Measurements from ENCODE around the gene HOXD10. TPM values are rescaled to one million over a fixed set of nuclear protein-coding genes. Genes with fewer than 3 reads are reported as not detected.
A peak's percentile ranks its signal among the peaks of the same experiment; 100 is the strongest.

The HOXD10 gene
- total and polyA plus RNA-seq, 12 donors: not detected

DNA sequence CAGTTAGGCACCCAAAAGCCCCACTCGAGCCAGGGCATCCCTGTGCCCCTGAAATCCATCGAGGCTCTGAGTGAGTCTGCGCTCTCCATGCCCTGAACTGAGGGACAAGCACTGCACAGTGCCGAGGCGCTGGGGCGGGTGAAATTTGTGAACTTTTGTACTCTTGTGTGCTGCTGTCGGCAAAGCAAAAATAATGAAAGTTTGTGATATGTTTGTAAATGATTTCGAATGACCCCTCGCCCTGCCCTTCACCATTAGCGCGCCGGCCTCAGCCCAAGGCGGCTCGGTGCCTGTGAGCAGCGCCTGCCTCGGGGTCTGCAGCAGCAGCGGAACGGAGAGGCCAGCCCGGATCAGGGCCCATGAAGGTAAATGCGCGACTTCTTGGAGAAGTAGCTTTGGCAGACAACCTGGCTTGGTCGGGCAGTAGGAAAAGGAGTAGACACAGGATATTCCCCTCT lies 32.9 kb downstream of the HOXD10 start:
- DNase-seq: no peak
- Histone ChIP-seq H3K27me3 (peaks cover 51 to 100% (median 100%) of the 10 kb centered on the region in 7 donors), H3K4me1 (peaks cover 0 to 12% (median 0%) of the 10 kb centered on the region in 9 donors), H3K9me3 (no peaks in the 10 kb centered on the region), H3K27ac (no peak overlapping the region), H3K36me3 (no peaks in the 10 kb centered on the region), H3K4me3 (no peak overlapping the region)
- intact Hi-C loops (cut with DNase I): no loop called here
- TF ChIP-seq, protein P1, sequence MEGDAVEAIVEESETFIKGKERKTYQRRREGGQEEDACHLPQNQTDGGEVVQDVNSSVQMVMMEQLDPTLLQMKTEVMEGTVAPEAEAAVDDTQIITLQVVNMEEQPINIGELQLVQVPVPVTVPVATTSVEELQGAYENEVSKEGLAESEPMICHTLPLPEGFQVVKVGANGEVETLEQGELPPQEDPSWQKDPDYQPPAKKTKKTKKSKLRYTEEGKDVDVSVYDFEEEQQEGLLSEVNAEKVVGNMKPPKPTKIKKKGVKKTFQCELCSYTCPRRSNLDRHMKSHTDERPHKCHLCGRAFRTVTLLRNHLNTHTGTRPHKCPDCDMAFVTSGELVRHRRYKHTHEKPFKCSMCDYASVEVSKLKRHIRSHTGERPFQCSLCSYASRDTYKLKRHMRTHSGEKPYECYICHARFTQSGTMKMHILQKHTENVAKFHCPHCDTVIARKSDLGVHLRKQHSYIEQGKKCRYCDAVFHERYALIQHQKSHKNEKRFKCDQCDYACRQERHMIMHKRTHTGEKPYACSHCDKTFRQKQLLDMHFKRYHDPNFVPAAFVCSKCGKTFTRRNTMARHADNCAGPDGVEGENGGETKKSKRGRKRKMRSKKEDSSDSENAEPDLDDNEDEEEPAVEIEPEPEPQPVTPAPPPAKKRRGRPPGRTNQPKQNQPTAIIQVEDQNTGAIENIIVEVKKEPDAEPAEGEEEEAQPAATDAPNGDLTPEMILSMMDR (IDR thresholded peaks at IDR 0.05): no peak
- WGBS, 2 donors: 17 to 23% methylated on average over 22 of the region's 22 CpGs
- no peak for ATAC-seq

GRCh38 chr2:176149939-176150583 lies 33.5 kb downstream of the HOXD10 start:
- ATAC-seq: no peak
- no peak overlapping the region for H3K4me3 ChIP-seq
- 14 to 27% methylated on average over 24 of the region's 24 CpGs for WGBS, 2 donors
- no peaks in the 10 kb centered on the region for H3K36me3 ChIP-seq
- no peak for DNase-seq
- no peak overlapping the region for H3K27ac ChIP-seq
- no peaks in the 10 kb centered on the region for H3K9me3 ChIP-seq
- H3K4me1 ChIP-seq: peaks cover 0 to 12% (median 0%) of the 10 kb centered on the region in 9 donors
- TF ChIP-seq, protein P1 (IDR thresholded peaks at IDR 0.05): no peak
- H3K27me3 ChIP-seq: peaks cover 51 to 100% (median 100%) of the 10 kb centered on the region in 7 donors
- intact Hi-C loops (cut with DNase I): no loop called here

GRCh38 chr2:176150584-176151441 lies 34.2 kb downstream of the HOXD10 start:
- TF ChIP-seq, protein P1 (IDR thresholded peaks at IDR 0.05): no peak
- peaks cover 0 to 12% (median 0%) of the 10 kb centered on the region in 9 donors for H3K4me1 ChIP-seq
- ATAC-seq (no peak), DNase-seq (no peak)
- H3K9me3 ChIP-seq: no peaks in the 10 kb centered on the region
- intact Hi-C loops (cut with DNase I): no loop called here
- H3K27ac ChIP-seq: no peak overlapping the region
- no peaks in the 10 kb centered on the region for H3K36me3 ChIP-seq
- WGBS, 2 donors: 17 to 33% methylated on average over 14 of the region's 14 CpGs
- H3K27me3 ChIP-seq: peaks cover 51 to 100% (median 100%) of the 10 kb centered on the region in 7 donors
- no peak overlapping the region for H3K4me3 ChIP-seq

DNA sequence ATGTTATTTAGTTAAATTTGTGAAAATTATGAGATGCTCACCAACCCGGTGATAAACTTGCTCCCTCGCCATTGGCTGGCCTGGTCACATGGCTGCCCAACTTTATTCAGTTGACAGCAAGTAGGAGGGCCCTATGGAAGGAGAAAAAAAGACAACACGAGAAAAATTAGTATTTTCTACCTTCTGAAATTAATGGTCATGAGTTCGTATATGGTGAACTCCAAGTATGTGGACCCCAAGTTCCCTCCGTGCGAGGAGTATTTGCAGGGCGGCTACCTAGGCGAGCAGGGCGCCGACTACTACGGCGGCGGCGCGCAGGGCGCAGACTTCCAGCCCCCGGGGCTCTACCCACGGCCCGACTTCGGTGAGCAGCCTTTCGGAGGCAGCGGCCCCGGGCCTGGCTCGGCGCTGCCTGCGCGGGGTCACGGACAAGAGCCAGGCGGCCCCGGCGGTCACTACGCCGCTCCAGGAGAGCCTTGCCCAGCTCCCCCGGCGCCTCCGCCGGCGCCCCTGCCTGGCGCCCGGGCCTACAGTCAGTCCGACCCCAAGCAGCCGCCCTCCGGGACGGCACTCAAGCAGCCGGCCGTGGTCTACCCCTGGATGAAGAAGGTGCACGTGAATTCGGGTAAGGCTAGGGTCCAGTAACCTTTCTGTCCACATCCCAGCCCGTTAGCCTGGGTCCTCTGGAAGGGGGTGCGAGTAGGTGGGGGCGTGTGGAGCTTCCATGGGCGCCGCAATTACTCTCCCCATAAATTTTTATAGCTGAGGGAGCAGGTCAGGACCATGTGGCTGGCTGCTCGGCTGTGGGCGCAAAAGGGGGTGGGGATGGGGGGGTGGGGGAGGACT lies 35.1 kb downstream of the HOXD10 start, which contains the start of gene HOXD4:
Gene HOXD4 (plus strand): TSS at position 109 of the 846 bp plus-strand sequence. CDS start 84 bp downstream, at position 193.
- Histone ChIP-seq H3K27ac (no peak within 1 kb of the TSS), H3K9me3 (no peaks in the 10 kb centered on the region), H3K4me1 (peaks cover 0 to 12% (median under 1%) of the 10 kb centered on the region in 9 donors), H3K27me3 (peaks cover 53 to 100% (median 100%) of the 10 kb centered on the region in 7 donors), H3K36me3 (no peaks in the 10 kb centered on the region), H3K4me3 (peak within 1 kb of the TSS in 5 of 10 donors; percentile 15 to 36 (median 28))
- TF ChIP-seq, protein P1 (IDR thresholded peaks at IDR 0.05): no peak
- intact Hi-C loops (cut with DNase I): no loop called here
- 3 to 13% methylated on average over 55 of the region's 55 CpGs for WGBS, 2 donors
- ATAC-seq: no peak
- no peak for DNase-seq

Measured in heart right ventricle (tissue), 16 donors.